BLaER1 treated with 17β-estradiol and CSF1 and Interleukin-3, amounts not matched to agents 10 nM and 100 nM (cell line): ENCODE measurements around the gene REG3G.
"Not testable (repeated sequence)": the region's sequence is repeated elsewhere in the genome, so short reads cannot be mapped to it uniquely, and the experiment has no call there.

Experiments
- H3K27ac ChIP-seq, 11 experiments: shearing (Covaris generic); formaldehyde crosslinking; 2 replicates each; pipeline ENCODE4 v1.8.1; 2022
- H3K27me3 ChIP-seq, 11 experiments: shearing (Covaris generic); formaldehyde crosslinking; 2 replicates each; pipeline ENCODE4 v1.8.1; 2022
- H3K36me3 ChIP-seq, 11 experiments: shearing (Covaris generic); formaldehyde crosslinking; 2 replicates each; pipeline ENCODE4 v1.8.1; 2022
- H3K4me1 ChIP-seq, 10 experiments: shearing (Covaris generic); formaldehyde crosslinking; 2 replicates each; pipeline ENCODE4 v1.8.1; 2022
- H3K4me2 ChIP-seq, 11 experiments: shearing (Covaris generic); formaldehyde crosslinking; 2 replicates each; pipeline ENCODE4 v1.8.1; 2022
- H3K4me3 ChIP-seq, 10 experiments: shearing (Covaris generic); formaldehyde crosslinking; 2 replicates each; pipeline ENCODE4 v1.8.1; 2022
- H3K9ac ChIP-seq, 11 experiments: shearing (Covaris generic); formaldehyde crosslinking; 2 replicates each; pipeline ENCODE4 v1.8.1; 2022
- H3K9me3 ChIP-seq, 11 experiments: shearing (Covaris generic); formaldehyde crosslinking; replicated peaks in 1 of 11; 2 replicates each; pipeline ENCODE4 v1.8.1; 2022
- H4K20me1 ChIP-seq, 11 experiments: shearing (Covaris generic); formaldehyde crosslinking; 2 replicates each; pipeline ENCODE4 v1.8.1; 2022
- Cebpa-rat ChIP-seq, 11 experiments: shearing (Covaris generic); IDR thresholded peaks; 2 replicates each; pipeline ENCODE4 v1.8.1; 2022

REG3G gene

DNA sequence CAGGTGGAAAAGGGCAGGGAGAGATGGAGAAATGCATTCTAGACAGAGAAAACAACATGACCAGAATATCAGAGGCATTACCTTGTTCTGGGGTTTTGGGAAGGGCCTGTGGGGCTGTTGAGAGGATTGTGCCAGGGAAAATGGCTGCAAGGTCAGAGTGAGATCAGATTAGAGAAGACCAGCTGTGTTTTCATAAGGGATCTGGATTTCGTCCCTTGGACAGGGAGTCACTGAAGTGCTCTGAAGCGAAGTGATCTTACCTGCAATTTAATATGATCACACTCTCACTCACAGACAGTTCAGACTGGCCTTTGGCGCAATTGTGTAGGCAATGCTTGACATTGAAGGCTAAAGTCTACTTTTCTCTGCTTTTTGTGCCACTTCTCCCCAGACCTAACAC, 20.3 kb upstream of the REG3G start:
- no peaks in the 10 kb centered on the region for H4K20me1 ChIP-seq
- H3K9ac ChIP-seq, result no peak overlapping the region
- no peak overlapping the region for H3K27ac ChIP-seq
- no peak overlapping the region for H3K4me3 ChIP-seq
- H3K4me2 ChIP-seq, result peak overlapping the region in 8 of 11 experiments; percentile 13 to 71 (median 44); a peak in 12 of 22 replicates
- H3K9me3 ChIP-seq, result peaks cover 0 to 6% (median 0%) of the 10 kb centered on the region in 11 experiments; a peak in 3 of 22 replicates
- H3K27me3 ChIP-seq, result no peaks in the 10 kb centered on the region
- no peak for TF ChIP-seq Cebpa-rat (IDR thresholded peaks at IDR 0.05)
- H3K4me1 ChIP-seq, result peaks cover 11 to 59% (median 34%) of the 10 kb centered on the region in 10 experiments; a peak in 15 of 20 replicates
- no peaks in the 10 kb centered on the region for H3K36me3 ChIP-seq

DNA sequence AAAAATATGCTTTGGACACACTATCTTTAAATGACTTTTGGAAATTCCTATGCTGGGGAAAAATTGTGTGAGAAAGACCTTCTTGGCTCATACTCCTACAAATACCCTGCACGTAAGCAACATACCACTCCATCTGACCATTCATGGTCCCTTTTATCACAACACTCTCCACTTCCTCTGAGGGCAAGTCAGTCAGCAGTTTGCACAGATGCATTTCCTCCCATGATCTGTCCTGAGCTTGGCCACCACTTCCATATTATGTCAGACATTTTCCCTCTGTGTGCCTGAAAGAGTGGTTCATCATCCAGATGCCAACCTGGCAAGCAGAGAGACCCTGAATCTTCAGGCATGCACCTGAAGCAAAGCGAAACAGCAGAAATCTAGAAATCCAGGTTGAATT, 16.1 kb upstream of the REG3G start:
- no peak for TF ChIP-seq Cebpa-rat (IDR thresholded peaks at IDR 0.05)
- Histone ChIP-seq H3K36me3 (no peaks in the 10 kb centered on the region), H3K27me3 (no peaks in the 10 kb centered on the region), H3K4me3 (no peak overlapping the region), H4K20me1 (no peaks in the 10 kb centered on the region), H3K27ac (no peak overlapping the region), H3K4me1 (peaks cover 0 to 80% (median 51%) of the 10 kb centered on the region in 10 experiments; a peak in 17 of 20 replicates), H3K9me3 (peaks cover 0 to 6% (median 0%) of the 10 kb centered on the region in 11 experiments; a peak in 1 of 22 replicates), H3K9ac (no peak overlapping the region), H3K4me2 (peak overlapping the region in 10 of 11 experiments; percentile 9 to 84 (median 72); a peak in 14 of 22 replicates)

DNA sequence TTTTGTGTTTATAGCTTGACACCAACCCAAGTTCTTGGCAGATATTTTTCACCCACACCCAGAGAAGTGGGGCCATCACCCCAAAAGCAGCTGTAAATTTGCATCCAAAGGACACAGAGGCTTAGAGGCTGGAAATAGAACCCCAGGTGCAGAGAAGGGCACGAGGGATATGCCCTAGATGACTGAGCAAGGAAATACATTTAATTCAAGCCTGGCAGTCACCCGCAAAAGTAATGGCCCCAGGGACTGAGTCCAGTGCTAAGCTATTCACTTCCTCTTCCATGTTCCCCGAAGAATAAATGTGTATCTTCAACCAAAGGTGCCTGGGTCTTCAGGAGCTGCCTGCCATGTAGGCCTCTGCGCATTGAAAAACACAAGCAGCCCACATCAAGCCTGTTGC, 14.0 kb upstream of the REG3G start:
- Histone ChIP-seq H3K27ac (no peak overlapping the region), H3K4me2 (peak overlapping the region in 8 of 11 experiments; percentile 37 to 84 (median 74); a peak in 16 of 22 replicates), H3K9me3 (peaks cover 0 to 6% (median 0%) of the 10 kb centered on the region in 11 experiments; a peak in 1 of 22 replicates), H3K27me3 (no peaks in the 10 kb centered on the region), H3K36me3 (no peaks in the 10 kb centered on the region), H4K20me1 (no peaks in the 10 kb centered on the region), H3K9ac (no peak overlapping the region), H3K4me1 (peaks cover 0 to 64% (median 42%) of the 10 kb centered on the region in 10 experiments; a peak in 17 of 20 replicates), H3K4me3 (no peak overlapping the region)
- no peak for TF ChIP-seq Cebpa-rat (IDR thresholded peaks at IDR 0.05)

DNA sequence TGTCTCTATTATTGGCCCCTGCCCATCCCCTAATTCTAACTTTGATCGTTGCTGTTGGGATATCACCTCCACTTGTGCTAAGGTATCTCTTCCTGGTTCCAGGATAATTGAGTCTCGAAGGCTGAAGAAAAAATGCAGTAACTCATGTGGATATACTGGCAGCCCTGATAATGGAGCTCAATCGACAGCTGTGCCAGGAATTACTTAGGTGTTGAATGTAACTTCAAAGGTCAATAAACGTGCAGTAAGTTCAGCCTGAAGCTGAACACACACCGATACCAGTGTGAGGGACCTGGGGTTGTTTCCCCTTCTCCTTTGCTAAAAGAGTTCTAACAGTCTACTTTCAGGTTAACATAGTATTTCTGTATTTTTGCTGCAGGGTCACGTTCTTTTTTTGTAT, 11.9 kb upstream of the REG3G start:
- H3K9me3 ChIP-seq, result no peaks in the 10 kb centered on the region
- TF ChIP-seq Cebpa-rat (IDR thresholded peaks at IDR 0.05), result no peak
- H3K36me3 ChIP-seq, result no peaks in the 10 kb centered on the region
- H3K4me1 ChIP-seq, result peaks cover 0 to 49% (median 35%) of the 10 kb centered on the region in 10 experiments; a peak in 17 of 20 replicates
- H3K27me3 ChIP-seq, result no peaks in the 10 kb centered on the region
- no peak overlapping the region for H3K27ac ChIP-seq
- no peak overlapping the region for H3K9ac ChIP-seq
- no peaks in the 10 kb centered on the region for H4K20me1 ChIP-seq
- peak overlapping the region in 1 of 11 experiments; percentile 36; a peak in 1 of 22 replicates for H3K4me2 ChIP-seq
- no peak overlapping the region for H3K4me3 ChIP-seq

DNA sequence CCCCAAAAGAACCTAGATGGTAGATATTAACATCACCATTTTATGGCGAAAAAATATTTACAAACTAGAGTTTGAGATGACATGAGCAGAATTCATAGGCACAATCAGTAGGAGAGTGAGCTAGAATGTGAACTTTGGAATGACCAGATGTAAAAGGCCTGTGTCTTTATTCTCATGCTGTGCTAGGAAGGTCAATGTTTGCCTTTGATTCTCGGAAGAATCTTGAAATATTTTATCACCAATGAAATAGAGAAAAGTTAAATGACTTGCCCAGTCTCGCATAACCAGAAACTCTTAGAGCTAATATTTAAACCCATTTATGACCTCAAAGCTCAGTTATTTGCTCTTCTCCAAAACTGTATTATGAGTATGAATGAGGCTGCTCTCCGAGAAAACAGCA, 9.2 kb upstream of the REG3G start:
- H3K27me3 ChIP-seq, result no peaks in the 10 kb centered on the region
- H4K20me1 ChIP-seq, result no peaks in the 10 kb centered on the region
- peaks cover 0 to 21% (median 9%) of the 10 kb centered on the region in 10 experiments; a peak in 14 of 20 replicates for H3K4me1 ChIP-seq
- TF ChIP-seq Cebpa-rat (IDR thresholded peaks at IDR 0.05), result no peak
- H3K9ac ChIP-seq, result no peak overlapping the region
- no peak overlapping the region for H3K27ac ChIP-seq
- no peak overlapping the region for H3K4me3 ChIP-seq
- H3K4me2 ChIP-seq, result no peak overlapping the region
- H3K36me3 ChIP-seq, result no peaks in the 10 kb centered on the region
- H3K9me3 ChIP-seq, result no peaks in the 10 kb centered on the region

DNA sequence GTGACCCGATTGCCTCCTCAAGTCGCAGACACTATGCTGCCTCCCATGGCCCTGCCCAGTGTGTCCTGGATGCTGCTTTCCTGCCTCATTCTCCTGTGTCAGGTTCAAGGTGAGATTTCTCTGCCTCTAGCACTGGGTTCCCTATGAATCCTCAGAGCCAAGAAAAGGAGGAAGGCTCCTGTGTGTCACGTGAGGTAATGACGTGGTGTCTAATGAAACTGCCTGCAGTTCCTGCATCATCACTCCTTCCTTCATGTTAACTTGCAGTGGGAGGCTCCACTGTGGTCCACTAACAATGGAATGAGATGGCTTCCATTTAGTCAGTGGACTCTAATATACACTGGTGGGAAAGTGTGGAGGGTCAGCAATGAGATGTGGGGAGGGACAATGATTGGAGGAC, 559 bp downstream of the REG3G start:
- Histone ChIP-seq H3K4me1 (no peaks in the 10 kb centered on the region), H3K27ac (no peak overlapping the region), H3K36me3 (no peaks in the 10 kb centered on the region), H3K9ac (no peak overlapping the region), H3K4me3 (no peak overlapping the region), H3K9me3 (peaks cover 3 to 15% (median 6%) of the 10 kb centered on the region in 11 experiments; a peak in 11 of 22 replicates), H4K20me1 (no peaks in the 10 kb centered on the region), H3K4me2 (no peak overlapping the region), H3K27me3 (no peaks in the 10 kb centered on the region)
- TF ChIP-seq Cebpa-rat (IDR thresholded peaks at IDR 0.05), result no peak

DNA sequence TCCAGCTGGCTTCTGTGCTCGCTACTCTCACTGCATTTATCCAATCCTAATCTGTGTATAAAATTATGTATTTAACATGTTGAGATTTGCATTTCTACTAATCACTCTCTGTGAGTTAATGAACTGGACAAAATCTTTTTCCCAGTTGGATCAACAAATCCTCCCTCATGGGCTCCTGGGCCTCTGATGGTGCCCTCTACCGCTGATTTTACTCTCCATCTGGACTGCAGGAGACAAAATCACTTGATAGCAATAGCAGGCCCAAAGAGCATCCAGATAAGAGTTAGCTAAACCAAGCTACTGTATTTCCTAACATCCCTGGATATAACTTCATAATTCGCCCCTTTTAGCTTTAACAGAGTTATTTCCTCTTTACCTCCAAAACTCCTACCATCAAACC, 14.4 kb downstream of the REG3G start:
- Histone ChIP-seq H3K9me3 (no peaks in the 10 kb centered on the region), H3K4me3 (no peak overlapping the region), H3K9ac (no peak overlapping the region), H3K4me2 (no peak overlapping the region), H3K27me3 (no peaks in the 10 kb centered on the region), H3K27ac (no peak overlapping the region), H4K20me1 (no peaks in the 10 kb centered on the region), H3K4me1 (no peaks in the 10 kb centered on the region), H3K36me3 (no peaks in the 10 kb centered on the region)
- TF ChIP-seq Cebpa-rat (IDR thresholded peaks at IDR 0.05), result no peak

DNA sequence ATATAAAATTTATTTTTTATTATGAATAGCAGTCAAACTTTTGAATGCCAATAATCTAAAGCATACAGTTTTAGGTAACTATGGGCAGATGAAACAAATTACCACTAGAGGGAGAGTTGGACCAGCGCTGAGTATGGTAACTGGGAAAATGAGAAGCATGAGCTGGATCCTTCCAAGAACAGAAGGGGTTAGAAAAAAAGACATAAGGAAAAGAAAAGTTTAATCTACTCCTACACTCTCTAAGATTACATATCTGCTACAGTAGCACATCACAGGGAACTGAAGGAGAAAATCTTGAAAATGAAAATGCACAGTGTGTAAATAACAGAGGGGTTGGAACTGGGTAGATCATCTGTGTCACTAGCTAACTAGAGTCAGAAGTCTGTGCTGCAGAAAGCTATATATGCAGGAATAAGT, 15.5 kb downstream of the REG3G start:
- no peaks in the 10 kb centered on the region for H3K4me1 ChIP-seq
- no peaks in the 10 kb centered on the region for H3K9me3 ChIP-seq
- no peak overlapping the region for H3K9ac ChIP-seq
- H3K36me3 ChIP-seq, result no peaks in the 10 kb centered on the region
- no peak overlapping the region for H3K4me2 ChIP-seq
- no peak for TF ChIP-seq Cebpa-rat (IDR thresholded peaks at IDR 0.05)
- H3K27ac ChIP-seq, result no peak overlapping the region
- H3K4me3 ChIP-seq, result no peak overlapping the region
- no peaks in the 10 kb centered on the region for H3K27me3 ChIP-seq
- H4K20me1 ChIP-seq, result no peaks in the 10 kb centered on the region

DNA sequence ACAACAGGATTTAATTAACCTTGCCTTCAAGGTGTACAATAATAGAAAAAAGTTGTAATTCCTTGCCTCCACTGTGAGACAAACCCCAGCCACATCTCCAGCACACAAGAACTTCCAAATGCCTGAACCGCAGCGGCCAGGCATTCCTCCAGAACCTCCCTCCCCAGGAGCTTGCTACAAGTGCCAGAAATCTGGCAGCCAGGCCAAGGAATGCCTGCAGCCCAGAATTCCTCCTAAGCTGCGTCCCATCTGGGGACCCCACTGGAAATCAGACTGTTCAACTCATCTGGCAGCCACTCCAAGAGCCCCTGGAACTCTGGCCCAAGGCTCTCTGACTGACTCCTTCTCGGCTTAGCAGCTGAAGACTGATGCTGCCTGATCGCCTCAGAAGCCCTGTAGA, 28.0 kb downstream of the REG3G start:
- H3K9ac ChIP-seq, H4K20me1 ChIP-seq, H3K4me3 ChIP-seq, H3K4me2 ChIP-seq, H3K36me3 ChIP-seq, H3K9me3 ChIP-seq, H3K4me1 ChIP-seq, H3K27me3 ChIP-seq, H3K27ac ChIP-seq: not testable (repeated sequence)

DNA sequence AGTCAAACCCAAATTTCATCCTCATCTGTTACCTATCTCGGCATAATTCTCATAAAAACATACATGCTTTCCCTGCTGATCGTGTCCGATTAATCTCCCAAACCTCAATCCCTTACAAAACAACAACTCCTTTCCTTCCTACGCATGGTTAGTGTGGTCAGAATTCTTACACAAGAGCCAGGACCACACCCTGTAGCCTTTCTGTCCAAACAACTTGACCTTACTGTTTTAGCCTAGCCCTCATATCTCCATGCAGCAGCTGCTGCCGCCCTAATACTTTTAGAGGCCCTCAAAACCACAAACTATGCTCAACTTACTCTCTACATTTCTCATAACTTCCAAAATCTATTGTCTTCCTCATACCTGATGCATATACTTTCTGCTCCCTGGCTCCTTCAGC, 29.3 kb downstream of the REG3G start:
- H3K9me3 ChIP-seq, H3K27ac ChIP-seq, H3K4me3 ChIP-seq, H3K9ac ChIP-seq, H3K36me3 ChIP-seq, H4K20me1 ChIP-seq, H3K4me1 ChIP-seq, H3K4me2 ChIP-seq, H3K27me3 ChIP-seq: not testable (repeated sequence)
